GM12892 (cell line): Measurements from ENCODE around the gene PEAK3.

Source experiments
- POLR2A ChIP-seq: IDR thresholded peaks from 2 replicates; pipeline ENCODE4 v1.6.1; 2011; ENCODE audit warnings: low read depth, low read length, control low read depth
- POLR2AphosphoS5 ChIP-seq: IDR thresholded peaks from 2 replicates; pipeline ENCODE4 v1.6.1; 2011; ENCODE audit warnings: low read depth, low read length, control low read depth
- TAF1 ChIP-seq: IDR thresholded peaks from 2 replicates; pipeline ENCODE4 v1.6.1; 2011; ENCODE audit warnings: low read depth, mild to moderate bottlenecking, control low read depth, low read length, borderline replicate concordance

DNA sequence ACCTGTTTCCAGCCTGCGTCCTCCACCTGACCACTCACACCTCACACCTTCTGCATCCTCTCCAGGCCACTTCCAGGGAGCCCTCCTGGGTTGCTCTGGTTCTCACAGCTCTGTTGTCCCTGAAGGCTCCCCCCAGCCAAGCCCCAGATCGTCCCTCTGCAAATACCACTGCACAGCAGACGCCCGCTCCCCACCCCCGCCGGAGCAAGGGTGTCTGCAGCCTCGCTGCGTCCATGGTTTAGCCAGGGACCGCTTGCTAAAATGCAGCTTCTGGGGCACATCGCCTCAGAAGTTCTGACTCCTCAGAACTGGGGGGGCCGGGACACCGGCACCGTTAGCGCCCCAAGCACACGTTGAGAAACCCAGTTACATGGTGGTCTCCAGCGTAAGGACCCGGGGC is 25.0 kb upstream of the PEAK3 start:
- TF ChIP-seq POLR2A, result no peak
- no peak for TF ChIP-seq POLR2AphosphoS5
- TF ChIP-seq TAF1, result no peak
